ENCODE measurements around the gene ATP2A3. TPM values are rescaled to one million over a fixed set of nuclear protein-coding genes. Genes with fewer than 3 reads are reported as not detected.

The ATP2A3 gene
- total RNA-seq, 1 experiment from 2014 or later = 13.3 TPM

DNA sequence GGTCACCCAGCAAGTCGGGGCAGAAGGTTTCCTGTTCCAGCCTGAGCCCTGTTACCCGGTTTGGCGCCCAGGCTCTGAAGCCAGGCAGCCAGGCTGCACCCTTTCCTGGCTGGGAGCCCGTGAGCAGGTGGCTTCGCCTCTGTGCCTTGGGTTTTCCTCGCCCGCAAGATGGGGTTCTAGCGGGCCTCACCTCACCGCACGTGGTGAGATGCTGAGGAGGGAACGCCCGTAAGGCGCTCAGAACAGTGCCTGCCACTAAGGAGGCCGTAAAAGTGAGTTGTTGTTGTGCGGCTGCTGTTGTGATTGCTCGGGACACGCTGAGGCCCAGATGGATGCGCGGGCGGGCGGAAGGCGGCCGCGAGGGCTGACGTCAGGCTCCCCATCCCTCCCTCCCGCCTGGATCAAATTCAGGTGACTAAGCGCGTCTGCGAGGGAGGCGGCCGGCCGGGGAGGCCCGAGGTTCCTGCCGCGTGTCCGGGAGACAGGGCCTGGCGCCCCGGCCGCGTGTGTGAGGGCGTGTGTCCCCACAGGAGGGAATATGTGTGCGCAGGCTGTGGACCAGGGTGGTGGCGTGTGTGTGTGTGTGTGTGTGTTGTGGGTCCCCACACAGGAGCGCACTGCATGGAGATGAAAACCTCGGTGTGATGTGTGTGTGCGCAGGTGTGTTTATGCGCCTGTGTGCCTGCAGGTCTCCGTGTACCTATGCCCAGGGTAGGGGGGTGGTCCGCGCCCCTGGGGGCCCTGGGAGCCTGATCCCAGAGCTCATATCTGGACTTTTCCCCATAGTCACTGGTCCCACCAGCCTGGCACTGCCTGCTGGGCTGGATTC is 75.7 kb downstream of the ATP2A3 start:
- WGBS (ENCODE audit: extremely low coverage, insufficient read length, low lambda C conversion rate) = no CpG with 5 or more reads among the region's 50 CpGs
- Histone ChIP-seq H3T11ph (ENCODE audit: low read length) (no peak overlapping the region), H2AK5ac (ENCODE audit: insufficient read length, low read length) (no peak overlapping the region), H3K79me1 (ENCODE audit: insufficient read depth, low read depth, low read length, poor library complexity, severe bottlenecking) (no peaks in the 10 kb centered on the region), H4K20me1 (ENCODE audit: control insufficient read depth, insufficient read depth, insufficient read length) (no peaks in the 10 kb centered on the region), H4K91ac (ENCODE audit: insufficient read length, low read depth, low read length) (no peak overlapping the region), H3K27me3 (ENCODE audit: insufficient read depth, low read length) (no peaks in the 10 kb centered on the region), H3K9ac (ENCODE audit: extremely low read depth, insufficient read length, low read length) (no peak overlapping the region), H3K56ac (ENCODE audit: insufficient read length, low read depth, low read length) (no peak overlapping the region), H2BK5ac (ENCODE audit: insufficient read length, low read length) (no peak overlapping the region), H3K79me2 (ENCODE audit: insufficient read depth, low read length) (no peaks in the 10 kb centered on the region), H4K8ac (replicated peaks; ENCODE audit: insufficient read length, low read depth, low read length) (no peak overlapping the region), H3K14ac (ENCODE audit: insufficient read depth, low read length) (peak overlapping the region; percentile 69), H2AFZ (ENCODE audit: low read length) (no peak overlapping the region), H2BK120ac (ENCODE audit: low read depth, low read length, poor library complexity, severe bottlenecking) (peak overlapping the region; percentile 31), H2BK12ac (ENCODE audit: insufficient read length, low read depth, low read length) (no peak overlapping the region), H3K9me3 (ENCODE audit: control insufficient read depth, low read depth, low read length) (no peaks in the 10 kb centered on the region), H3K4ac (ENCODE audit: low read depth, low read length) (peak overlapping the region; percentile 52; the same call in 1 of the 2 replicates), H3K27ac (ENCODE audit: insufficient read length, low read depth, low read length) (no peak overlapping the region), H3K4me1 (ENCODE audit: insufficient read depth, low read length) (peaks cover 2% of the 10 kb centered on the region; the same call in 1 of the 2 replicates), H3K23ac (ENCODE audit: insufficient read length, low read depth, low read length) (no peak overlapping the region), H3K23me2 (ENCODE audit: insufficient read length, low read depth, low read length, poor library complexity, severe bottlenecking) (peaks cover 6% of the 10 kb centered on the region), H3K4me2 (ENCODE audit: insufficient read depth, insufficient read length, low read length) (no peak overlapping the region), H2BK15ac (ENCODE audit: low read depth, low read length) (no peak overlapping the region), H3K18ac (ENCODE audit: insufficient read length, low read depth, low read length) (peak overlapping the region; percentile 87), H4K5ac (ENCODE audit: insufficient read length, low read depth, low read length) (no peak overlapping the region), H2BK20ac (ENCODE audit: low read depth, low read length, poor library complexity, severe bottlenecking) (no peak overlapping the region)
- Mint-ChIP-seq H3K4me3 (no peak overlapping the region; a peak in 1 of 5 replicates), H3K27ac (peak overlapping the region in 1 of 3 experiments; percentile 88; a peak in 2 of 7 replicates), H3K4me1 (peaks cover 24 to 46% of the 10 kb centered on the region in 2 experiments), H3K36me3 (ENCODE audit: insufficient read depth in 1 of 3, low read depth in 3 of 3) (peaks cover 0 to 7% (median 0%) of the 10 kb centered on the region in 3 experiments; a peak in 3 of 7 replicates), H3K27me3 (ENCODE audit: low read depth) (peaks cover 9% of the 10 kb centered on the region), H3K9me3 (no peaks in the 10 kb centered on the region)
- TF ChIP-seq CTCF (conservative IDR thresholded peaks at IDR 0.05) = no peak
- peak; percentile 92 for DNase-seq

Measured in H9 (cell line).